ENCODE results near the gene CCL7. TPM values are rescaled to one million over a fixed set of nuclear protein-coding genes. Genes with fewer than 3 reads are reported as not detected.
A peak's percentile ranks its signal among the peaks of the same experiment; 100 is the strongest.

The CCL7 gene
- total RNA-seq, 4 donors from 2014 or later = not detected

DNA sequence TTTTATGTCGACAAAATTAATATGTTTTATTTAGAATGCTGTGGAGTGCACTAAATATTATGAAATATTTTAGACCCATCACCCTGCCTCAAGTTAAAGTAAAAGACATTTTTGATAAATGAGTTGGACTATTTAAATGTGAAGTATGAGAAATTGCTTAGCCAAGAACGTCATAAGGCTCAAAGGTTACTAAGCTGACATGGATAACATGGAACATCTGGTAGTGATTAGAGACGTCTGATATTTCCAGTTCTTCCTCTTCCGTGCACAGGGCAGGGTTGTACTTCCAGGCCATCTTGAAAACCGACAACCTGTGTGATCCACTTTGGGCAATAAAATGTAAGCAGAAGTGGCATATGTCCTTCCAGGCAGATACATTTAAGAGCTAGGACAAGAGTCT, 42.1 kb downstream of the CCL7 start:
- TF ChIP-seq CTCF (IDR thresholded peaks at IDR 0.05) = no peak
- no peak for TF ChIP-seq POLR2A (IDR thresholded peaks at IDR 0.05)
- Histone ChIP-seq H3K36me3 (no peaks in the 10 kb centered on the region), H3K4me1 (no peaks in the 10 kb centered on the region), H3K27me3 (no peaks in the 10 kb centered on the region), H3K9me3 (no peaks in the 10 kb centered on the region), H3K27ac (peak overlapping the region in 3 of 4 donors; percentile 9 to 68 (median 54)), H3K4me3 (no peak overlapping the region)
- no peak for DNase-seq

GRCh38 chr17:34313164-34313563, 43.1 kb downstream of the CCL7 start:
- no peak for DNase-seq
- TF ChIP-seq CTCF (IDR thresholded peaks at IDR 0.05) = no peak
- TF ChIP-seq POLR2A (IDR thresholded peaks at IDR 0.05) = no peak
- H3K27me3 ChIP-seq = no peaks in the 10 kb centered on the region
- no peaks in the 10 kb centered on the region for H3K4me1 ChIP-seq
- H3K4me3 ChIP-seq = no peak overlapping the region
- H3K9me3 ChIP-seq = no peaks in the 10 kb centered on the region
- H3K36me3 ChIP-seq = no peaks in the 10 kb centered on the region
- peak overlapping the region; percentile 9 to 68 (median 37) for H3K27ac ChIP-seq

- Histone ChIP-seq H3K27me3 (no peaks in the 10 kb centered on the region), H3K9me3 (no peaks in the 10 kb centered on the region), H3K4me3 (no peak overlapping the region), H3K4me1 (no peaks in the 10 kb centered on the region), H3K27ac (peak overlapping the region in 3 of 4 donors; percentile 12 to 68 (median 41)), H3K36me3 (no peaks in the 10 kb centered on the region)
- TF ChIP-seq POLR2A (IDR thresholded peaks at IDR 0.05) (no peak), CTCF (IDR thresholded peaks at IDR 0.05) (no peak)
- no peak for DNase-seq
Measured at GRCh38 chr17:34314279-34314678, 44.3 kb downstream of the CCL7 start.

- TF ChIP-seq POLR2A (IDR thresholded peaks at IDR 0.05) (no peak), CTCF (IDR thresholded peaks at IDR 0.05) (no peak)
- Histone ChIP-seq H3K4me1 (no peaks in the 10 kb centered on the region), H3K36me3 (no peaks in the 10 kb centered on the region), H3K27ac (peak overlapping the region in 1 of 4 donors; percentile 47), H3K4me3 (no peak overlapping the region), H3K27me3 (no peaks in the 10 kb centered on the region), H3K9me3 (no peaks in the 10 kb centered on the region)
- DNase-seq = peak in 1 of 3 donors; percentile 20
Measured at GRCh38 chr17:34318474-34318873, 48.5 kb downstream of the CCL7 start.

DNA sequence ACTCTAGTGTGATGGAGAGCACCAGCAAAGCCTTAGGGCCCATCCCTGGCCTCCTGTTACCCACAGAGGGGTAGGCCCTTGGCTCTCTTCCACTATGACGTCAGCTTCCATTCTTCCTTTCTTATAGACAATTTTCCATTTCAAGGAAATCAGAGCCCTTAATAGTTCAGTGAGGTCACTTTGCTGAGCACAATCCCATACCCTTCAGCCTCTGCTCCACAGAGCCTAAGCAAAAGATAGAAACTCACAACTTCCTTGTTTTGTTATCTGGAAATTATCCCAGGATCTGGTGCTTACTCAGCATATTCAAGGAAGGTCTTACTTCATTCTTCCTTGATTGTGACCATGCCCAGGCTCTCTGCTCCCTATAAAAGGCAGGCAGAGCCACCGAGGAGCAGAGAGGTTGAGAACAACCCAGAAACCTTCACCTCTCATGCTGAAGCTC, 49.0 kb downstream of the CCL7 start, which contains the start of gene CCL8:
CCL8 (plus strand) TSS at position 397 of the 445 bp plus-strand sequence. CDS start 67 bp downstream, outside the sequence.
- Histone ChIP-seq H3K9me3 (no peaks in the 10 kb centered on the region), H3K4me3 (no peak within 1 kb of the TSS), H3K36me3 (no peaks in the 10 kb centered on the region), H3K27me3 (no peaks in the 10 kb centered on the region), H3K27ac (peak within 1 kb of the TSS in 2 of 4 donors; percentile 43 to 47), H3K4me1 (no peaks in the 10 kb centered on the region)
- TF ChIP-seq POLR2A (IDR thresholded peaks at IDR 0.05) = no peak
- no peak for TF ChIP-seq CTCF (IDR thresholded peaks at IDR 0.05)
- DNase-seq = no peak

Other genes with a start within 250 kb of the CCL7 start
- gene CCL2, start 14.9 kb upstream of the CCL7 start, total RNA-seq = 10 to 100 TPM in 1 of 4 donors, 1 to 10 TPM in 2, not detected in 1; 1.2 to 19.8 (median 6.6) TPM
- 10 to 100 TPM in 1 of 4 donors, 1 to 10 TPM in 1, not detected in 2; 2.3 to 23.1 TPM for gene CCL11, start 15.5 kb downstream of the CCL7 start, total RNA-seq
- 10 to 100 TPM in 1 of 4 donors, not detected in 3; 20.6 TPM for gene CCL8, start 49.2 kb downstream of the CCL7 start, total RNA-seq
- 10 to 100 TPM in 1 of 4 donors, 1 to 10 TPM in 2, not detected in 1; 1.9 to 79.2 (median 2.9) TPM for gene CCL13, start 86.3 kb downstream of the CCL7 start, total RNA-seq
- not detected for gene CCL1, start 93.0 kb downstream of the CCL7 start, total RNA-seq